ENCODE measurements around the gene TPO.
"Not testable (repeated sequence)": the region's sequence is repeated elsewhere in the genome, so short reads cannot be mapped to it uniquely, and the experiment has no call there.

Gene TPO

DNA sequence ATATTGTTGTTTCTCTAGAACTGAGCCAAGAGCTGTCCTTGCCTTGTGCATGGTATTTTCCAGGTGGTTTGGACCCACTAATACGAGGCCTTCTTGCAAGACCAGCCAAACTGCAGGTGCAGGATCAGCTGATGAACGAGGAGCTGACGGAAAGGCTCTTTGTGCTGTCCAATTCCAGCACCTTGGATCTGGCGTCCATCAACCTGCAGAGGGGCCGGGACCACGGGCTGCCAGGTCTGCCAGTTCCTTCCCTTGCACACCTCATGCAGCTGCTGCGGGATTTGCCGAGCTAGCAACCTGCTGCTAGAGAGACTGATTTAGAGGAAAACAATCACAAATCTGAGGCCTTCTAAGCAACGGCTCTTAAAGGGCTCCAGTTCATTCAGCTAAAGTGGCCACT lies 74.5 kb downstream of the TPO start:
- no peak for DNase-seq

DNA sequence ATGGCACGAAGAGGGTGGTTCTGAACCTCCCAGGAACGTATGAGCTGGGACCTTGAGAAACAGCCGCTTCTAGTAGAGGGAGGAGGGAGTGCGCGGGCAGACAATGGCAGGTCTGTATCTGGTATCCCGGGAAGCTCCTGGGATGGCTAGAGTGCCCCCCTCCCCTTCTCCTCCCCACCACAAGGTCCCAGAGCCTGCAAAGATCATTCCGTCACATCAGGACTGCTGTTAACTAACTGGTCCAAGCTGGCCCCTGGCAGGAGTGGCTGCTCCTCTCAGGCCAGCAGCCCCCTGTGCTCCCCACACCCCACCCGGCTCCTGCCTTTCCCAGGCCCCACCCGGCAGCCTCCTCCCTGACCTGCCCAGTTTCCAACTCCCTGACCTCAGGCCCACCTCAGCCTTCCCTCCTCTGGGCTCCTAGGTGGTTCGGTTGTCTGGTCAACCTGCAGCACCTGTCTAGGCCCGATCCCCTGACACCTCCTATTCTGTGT lies 75.0 kb downstream of the TPO start:
- no peak for DNase-seq

DNA sequence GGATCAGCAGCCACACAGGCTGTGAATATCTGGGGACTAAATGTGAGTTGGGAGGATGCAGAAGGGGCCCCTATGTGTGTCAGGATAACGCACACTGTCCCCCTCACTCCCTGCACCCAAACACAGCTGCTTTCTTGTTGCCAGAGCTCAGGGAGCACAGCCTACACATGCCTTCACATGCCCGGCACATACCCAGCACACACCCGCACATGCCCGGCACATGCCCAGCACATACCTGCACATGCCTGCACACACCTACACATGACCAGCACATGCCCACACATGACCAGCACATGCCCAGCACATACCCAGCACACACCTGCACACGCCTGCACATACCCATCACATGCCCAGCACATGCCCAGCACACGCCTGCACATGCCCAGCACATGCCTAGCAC lies 75.6 kb downstream of the TPO start:
- no peak for DNase-seq

DNA sequence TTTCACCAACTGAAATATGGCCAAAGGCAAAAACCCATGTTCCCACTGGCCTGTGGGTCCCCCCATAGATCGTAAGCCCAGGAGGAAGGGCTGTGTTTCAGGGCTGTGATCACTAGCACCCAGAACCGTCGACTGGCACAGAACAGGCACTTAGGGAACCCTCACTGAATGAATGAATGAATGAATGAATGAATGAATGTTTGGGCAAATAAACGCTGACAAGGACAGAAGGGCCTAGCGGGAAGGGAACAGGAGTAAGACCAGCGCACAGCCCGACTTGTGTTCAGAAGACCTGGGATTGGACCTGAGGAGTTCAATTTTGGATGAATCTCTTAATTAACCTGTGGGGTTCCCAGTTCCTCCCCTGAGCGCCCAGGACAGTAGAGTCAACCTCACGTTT lies 76.2 kb downstream of the TPO start:
- no peak for DNase-seq

DNA sequence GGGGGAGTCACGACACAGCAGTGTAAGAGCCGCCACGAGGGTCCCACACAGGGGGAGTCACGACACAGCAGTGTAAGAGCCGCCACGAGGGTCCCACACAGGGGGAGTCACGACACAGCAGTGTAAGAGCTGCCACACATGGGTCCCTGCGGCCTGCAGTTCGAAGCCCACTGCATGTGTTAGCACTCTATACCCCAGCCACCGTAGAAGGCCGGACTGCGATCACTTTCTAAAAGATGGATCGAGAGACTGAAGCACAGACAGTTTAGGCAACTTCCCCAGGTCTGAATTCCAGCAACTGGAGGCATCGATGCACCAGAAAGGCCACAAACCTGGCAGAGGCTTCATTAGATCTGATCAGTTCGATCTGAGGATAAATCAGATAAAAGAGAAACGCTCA lies 77.1 kb downstream of the TPO start:
- DNase-seq, result not testable (repeated sequence)

DNA sequence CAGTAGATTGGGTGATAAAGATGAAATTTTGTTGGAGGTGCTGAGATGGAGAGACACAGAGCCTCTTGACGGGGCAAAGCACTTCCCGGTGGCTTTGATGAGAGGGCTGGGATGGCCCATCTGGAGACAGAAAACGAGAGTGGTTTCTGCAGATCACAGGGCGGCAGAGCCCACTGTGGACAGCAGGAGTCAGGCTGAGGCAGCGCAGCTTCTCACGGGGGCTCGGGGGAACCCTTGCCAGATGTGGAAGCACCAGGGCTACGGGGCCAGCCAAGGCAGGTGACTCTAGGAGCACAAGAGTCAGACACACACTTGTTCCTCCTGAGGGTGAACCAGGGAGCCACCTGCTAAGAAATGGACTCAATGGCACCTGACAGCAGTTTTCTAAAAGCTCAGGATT lies 78.5 kb downstream of the TPO start:
- DNase-seq, result no peak

DNA sequence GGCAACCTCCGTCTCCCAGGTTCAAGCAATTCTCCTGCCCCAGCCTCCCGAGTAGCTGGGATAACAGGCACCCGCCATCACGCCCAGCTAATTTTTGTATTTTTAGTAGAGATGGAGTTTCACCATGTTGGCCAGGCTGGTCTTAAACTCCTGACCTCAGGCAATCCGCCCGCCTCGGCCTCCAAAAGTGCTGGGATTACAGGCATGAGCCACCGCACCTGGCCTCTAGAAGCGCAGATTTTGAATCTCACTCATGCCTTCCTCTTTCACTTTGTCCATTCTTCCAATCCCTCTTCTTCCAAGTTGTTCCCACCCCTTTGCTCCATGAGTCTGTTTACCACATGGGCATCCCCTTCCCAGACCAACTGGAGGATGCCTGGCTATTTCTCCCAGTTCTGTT lies 79.0 kb downstream of the TPO start:
- not testable (repeated sequence) for DNase-seq

DNA sequence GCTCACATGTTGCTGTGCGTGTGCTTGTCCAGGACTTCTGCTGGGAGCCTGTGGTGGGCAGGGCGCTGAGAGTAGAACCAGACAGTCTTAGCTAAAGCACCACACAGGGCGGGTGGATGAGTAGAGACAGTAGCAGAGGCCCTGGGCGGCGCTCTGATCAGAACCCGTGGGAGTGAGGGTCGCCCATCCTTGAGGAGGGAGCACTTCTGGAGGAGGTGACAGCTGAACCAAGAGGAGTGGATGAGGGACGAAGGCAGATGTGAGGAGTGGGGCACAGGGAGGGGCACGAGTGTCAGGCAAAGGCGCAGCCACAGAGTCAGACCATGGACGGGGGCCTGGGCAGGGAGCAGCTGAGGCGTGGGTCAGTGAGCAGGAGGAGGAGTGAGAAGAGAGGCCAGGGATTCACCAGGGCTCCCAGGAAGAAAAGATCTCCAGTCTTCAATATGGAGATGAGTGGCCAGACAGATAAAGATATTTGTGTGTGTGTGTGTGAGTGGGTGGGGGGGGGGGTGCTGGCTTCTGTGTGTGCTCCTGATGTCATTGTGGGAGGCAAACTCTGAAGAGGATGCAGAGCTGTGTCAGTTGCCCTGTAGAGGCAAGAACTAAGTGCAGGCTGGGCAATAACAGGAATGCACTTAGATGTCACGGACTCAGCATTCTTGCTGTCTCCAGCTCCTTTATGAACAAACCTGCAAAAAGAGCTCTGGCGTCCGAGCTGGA lies 79.6 kb downstream of the TPO start:
- peak; percentile 18 for DNase-seq

DNA sequence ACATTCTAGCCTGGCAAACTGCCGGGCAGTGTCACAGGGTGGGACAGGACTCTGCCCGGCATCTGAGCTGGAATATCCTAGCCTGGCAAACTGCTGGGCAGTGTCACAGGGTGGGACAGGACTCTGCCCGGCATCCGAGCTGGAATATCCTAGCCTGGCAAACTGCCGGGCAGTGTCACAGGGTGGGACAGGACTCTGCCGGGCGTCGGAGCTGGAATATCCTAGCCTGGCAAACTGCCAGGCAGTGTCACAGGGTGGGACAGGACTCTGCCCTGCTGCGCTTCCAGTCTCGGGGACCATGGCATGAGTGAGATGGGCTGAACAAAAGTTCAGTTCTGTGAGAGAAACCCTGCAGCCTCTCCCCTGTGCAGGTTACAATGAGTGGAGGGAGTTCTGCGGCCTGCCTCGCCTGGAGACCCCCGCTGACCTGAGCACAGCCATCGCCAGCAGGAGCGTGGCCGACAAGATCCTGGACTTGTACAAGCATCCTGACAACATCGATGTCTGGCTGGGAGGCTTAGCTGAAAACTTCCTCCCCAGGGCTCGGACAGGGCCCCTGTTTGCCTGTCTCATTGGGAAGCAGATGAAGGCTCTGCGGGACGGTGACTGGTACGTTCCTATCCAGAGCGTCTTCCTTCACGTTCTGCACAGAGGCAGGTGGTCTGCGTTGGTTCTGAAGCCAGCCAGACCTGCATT lies 80.3 kb downstream of the TPO start:
- no peak for DNase-seq

DNA sequence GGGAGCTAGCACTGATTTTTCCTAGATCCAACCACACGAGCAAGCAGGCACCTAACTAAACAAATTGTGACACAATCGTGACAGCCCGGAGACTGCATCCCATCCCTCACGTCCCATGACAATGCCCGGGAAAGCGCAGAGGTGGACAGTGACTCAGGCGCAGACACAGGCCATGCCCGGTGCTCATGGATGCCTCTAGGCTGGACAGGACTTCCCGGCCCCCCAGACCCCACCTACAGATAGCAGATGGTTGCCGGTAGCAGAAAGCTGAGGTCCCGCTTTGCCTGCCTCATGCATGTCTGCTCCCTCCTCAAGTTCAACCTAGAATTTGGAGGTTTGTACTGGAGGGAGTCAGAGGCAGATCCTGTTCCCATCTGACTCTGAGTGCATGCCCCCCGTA lies 81.0 kb downstream of the TPO start:
- DNase-seq, result no peak

DNA sequence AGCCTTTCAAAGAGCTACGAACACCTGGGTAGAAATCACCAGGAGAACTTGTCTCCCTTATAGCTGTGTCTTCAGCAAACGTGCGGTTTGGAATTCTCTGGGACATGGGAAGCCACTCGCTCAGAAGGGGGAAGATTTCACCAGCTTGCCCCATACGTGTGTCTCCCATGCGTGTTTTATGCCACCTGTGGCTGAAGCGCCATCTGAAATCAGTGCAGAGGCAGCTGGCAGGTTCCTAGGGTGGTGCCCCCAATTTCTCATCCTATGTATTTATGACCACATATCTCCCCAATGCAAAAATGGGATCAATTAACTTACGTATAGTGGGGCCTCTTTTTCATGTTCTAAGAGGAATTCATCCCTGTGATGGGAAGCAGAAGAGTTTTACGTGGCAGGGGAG lies 81.6 kb downstream of the TPO start:
- no peak for DNase-seq

DNA sequence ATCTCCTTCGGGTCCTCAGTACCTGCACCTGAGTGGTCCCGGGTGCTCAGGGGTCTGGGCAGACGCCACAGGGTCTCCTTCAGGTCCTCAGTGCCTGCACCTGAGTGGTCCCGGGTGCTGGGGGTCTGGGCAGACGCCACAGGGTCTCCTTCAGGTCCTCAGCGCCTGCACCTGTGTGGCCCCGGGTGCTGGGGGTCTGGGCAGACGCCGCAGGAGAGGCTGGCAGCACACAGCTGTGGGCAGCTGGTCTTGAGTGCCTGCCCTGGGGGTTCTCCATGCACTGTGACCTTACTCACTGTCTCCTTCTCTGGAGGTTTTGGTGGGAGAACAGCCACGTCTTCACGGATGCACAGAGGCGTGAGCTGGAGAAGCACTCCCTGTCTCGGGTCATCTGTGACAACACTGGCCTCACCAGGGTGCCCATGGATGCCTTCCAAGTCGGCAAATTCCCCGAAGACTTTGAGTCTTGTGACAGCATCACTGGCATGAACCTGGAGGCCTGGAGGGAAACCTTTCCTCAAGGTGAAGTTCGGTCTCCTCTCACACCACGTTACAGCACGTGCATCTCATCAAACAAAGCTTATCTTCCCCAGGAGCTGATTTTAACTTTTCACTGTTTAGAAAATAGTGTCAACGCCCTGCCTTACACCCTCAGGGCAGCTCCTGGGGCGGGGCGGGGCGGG lies 82.6 kb downstream of the TPO start:
- DNase-seq, result peak; percentile 28

DNA sequence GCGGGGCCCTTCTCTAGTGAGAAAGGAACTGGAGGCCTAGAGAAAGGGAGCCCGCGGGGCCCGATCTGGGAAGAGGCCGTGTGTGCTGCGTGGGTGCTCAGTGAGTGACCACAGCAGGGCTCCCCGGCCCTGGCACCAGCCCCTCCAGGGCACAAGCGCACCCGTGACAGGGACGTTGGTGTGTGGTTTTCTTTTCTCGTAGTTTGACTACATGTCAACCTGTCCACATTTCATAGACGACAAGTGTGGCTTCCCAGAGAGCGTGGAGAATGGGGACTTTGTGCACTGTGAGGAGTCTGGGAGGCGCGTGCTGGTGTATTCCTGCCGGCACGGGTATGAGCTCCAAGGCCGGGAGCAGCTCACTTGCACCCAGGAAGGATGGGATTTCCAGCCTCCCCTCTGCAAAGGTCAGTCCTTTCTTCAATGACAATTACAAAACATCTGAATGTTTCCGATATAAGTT lies 83.1 kb downstream of the TPO start:
- no peak for DNase-seq

DNA sequence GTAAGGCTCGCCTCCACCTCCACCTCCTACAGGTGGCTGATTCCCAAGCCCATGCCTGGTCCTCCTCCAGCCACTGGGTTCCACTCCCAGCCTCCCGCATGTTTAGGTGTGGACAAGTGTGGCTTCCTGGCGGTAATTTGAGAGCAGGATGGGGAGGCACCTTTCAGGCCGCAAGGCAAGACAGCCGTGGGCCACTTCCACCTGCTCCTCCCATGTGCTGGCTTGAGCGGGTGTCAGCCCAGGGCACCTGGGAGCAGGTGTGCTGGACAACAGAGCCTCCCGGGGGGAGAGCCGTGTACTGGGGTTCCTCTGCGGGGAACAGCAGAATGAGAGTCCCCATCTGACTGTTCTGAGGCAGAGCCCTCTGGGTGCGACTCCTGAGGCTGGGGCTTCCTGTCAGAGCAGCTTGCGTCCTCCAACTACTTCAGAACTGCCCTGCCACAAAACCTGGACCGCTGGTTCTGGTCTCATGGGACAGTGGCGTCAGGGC lies 83.9 kb downstream of the TPO start:
- DNase-seq, result no peak

DNA sequence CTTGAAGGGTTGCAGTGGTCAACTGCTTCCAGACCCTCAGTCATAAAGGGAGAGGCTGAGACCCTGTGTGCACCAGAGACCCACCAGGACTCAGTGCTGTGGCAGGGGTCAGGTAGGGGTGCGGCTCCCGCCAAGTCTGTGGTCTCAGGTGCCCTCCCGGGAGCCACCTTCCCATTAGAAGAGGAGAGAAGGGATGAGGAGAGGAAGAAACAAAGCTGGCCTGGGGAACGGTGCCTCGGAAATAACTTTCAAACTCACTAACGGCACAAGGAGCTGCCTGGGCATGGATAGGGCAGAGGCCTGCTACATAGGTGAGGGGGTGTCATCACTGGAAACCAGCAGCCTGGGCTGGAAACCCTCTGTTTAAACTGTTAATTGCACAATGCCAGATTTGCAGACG lies 84.9 kb downstream of the TPO start:
- DNase-seq, result no peak

DNA sequence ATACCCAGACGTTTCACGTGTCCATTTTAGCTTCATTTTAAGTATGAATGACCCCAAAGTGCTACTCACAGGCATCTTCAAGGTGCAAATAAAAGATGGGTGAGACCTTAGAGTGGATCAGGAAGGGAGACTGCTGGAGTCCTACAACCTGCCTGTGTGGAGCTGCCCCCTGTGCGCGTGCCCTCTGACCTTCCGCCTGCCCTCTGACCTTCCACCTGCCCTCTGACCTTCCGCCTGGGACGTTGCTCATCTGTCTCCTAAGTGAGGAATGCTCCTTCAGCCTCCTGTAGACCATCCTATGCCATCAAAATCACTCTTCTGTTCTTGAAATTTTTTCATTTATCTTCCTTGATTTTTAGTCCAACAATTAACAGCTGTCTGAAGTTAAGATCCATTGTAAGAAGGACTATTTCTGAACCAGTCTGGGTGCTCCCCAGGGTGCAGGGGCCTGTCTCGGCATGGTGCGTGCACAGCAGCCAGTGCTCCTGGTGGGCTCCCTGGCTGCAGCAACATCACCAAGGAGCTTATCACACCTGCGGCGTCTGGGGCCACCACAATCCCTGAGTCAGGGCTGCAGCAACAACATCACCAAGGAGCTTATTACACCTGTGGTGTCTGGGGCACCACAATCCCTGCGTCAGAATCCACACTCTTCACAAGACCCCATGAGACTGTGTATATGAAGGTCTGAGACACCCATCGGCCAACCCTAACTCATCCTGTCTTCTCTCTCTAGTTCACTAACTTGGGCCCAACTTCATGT lies 86.0 kb downstream of the TPO start:
- no peak for DNase-seq

DNA sequence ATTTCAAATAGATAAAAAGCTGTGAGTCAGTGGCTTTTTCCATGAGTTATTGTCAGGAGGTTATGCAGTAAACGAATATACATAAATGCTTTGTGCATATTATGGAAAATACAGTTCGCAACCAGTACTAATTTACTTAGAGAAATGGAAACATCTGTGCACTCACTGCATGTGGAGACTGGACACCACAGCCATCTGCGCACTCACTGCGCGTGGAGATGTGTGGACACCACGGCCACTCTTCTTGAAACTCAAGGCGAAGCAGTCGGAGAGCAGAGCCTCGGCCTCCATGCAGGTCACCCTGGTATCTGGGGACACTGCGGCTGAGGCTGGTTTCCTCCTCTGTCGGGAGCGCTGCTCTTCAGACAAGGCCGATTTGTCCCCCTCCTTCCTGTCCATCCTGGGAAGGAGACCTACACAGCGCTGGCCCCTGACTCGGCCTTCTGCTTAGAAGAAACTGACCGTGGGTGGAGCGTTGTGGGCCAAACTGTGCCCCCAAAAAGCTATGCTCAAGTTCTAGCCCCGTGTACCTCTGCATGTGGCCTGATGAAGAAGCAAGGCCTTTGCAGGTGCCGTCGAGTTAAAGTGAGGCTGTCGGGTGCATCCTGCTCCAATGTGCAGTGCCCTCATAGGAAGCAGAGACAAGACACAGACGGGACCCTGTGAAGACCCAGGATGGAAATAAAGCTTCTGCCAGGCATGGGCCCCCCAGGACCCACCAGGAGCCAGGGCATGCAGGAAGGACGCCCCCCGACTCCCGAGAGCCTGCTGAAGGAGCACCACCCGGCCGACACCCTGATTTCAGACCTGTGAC lies 88.0 kb downstream of the TPO start:
- DNase-seq, result no peak

DNA sequence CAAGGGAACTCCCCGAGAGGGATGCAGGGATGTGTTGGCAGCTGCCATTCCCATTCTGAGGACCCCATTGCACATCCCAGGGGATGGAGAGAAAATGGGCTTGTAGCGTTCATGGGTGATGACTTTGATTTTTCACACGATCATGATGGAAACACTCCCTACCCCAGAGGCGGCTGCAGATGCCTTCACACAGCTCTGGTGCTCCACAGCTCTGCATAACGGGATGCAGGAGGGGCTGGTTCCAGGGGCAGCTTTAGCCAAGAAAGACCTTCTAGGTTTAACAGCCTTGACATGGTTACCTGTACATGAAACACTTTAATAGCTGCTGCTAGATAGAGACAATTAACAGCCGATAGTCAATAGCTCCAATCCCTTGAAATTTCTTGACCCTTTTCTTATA lies 88.7 kb downstream of the TPO start:
- no peak for DNase-seq

DNA sequence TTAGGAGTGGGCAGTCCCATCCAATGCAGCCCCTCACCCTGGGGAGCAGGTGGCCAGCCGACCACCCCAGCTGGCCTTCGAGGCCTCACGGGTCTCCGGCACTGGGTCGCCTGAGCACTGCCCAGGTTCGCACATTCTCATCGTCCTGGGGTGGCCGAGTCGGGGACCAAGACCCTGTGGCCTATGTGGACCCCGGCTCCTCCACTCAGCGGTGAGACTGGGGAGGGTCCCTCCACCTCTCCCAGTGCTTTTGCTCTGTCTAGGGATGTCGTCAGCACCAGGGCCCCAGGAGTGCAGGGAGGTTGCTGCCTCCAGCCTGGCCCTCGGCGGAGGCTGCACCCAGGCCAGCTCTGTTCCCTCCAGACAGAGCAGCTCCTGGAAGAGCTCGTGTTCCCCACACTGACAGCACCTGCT lies 89.6 kb downstream of the TPO start:
- no peak for DNase-seq

DNA sequence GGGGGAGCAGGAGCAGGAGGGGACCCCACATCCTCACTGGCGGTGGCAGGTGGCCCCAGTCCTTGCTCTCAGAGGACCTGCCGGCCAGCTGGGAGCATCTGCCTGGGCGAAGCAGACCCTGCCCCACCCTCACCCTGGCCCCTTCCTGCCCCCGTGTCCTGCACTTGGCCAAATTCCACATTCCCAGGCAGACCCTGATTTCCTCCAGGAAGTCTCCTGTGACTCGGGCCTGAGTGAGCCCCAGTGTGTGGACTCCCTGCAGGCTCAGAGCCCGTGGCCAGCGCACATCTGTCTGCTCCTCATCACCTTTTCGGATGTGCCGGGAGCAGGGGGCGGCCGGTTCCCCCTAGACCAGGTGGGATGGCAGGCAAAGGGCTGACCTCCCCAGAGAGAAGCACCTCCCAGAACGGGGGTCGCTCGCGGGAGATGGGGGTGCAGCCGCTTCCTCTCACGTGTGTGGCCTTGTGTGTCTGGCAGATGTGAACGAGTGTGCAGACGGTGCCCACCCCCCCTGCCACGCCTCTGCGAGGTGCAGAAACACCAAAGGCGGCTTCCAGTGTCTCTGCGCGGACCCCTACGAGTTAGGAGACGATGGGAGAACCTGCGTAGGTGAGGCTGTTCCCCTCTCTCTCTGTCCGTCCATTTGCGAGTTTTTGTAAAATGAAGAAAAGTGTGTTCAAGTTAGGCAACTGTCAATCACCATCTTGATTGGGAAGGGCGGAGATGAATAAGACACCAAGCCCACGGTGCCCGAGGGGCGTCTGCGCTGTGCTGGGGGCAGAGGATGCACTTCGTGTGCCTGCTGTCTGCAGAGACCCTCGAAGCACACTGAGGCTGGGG lies 90.4 kb downstream of the TPO start:
- DNase-seq, result no peak

DNA sequence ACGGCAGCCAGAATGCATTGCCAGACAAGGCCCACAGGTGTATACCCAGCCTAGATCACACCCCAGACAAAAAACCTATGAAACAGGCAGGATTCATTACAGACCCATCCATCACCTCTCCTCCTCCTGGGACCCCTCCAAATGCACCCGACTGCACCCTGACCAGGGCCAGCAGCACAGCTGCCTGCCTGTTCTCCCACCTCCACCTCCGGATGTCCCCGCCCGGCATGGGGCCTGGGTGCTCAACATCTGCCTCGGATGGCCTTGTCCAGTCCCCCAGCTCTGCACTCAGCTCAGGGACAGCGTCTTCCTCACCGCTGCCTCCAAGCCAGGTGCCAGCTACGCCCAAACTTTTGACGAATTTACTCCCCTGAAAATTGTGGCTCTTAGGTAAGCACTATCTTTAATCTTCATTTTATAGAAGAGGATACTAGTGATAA lies 91.1 kb downstream of the TPO start:
- DNase-seq, result no peak

All from hematopoietic multipotent progenitor cell treated with erythropoietin and hydrocortisone succinate and interleukin-3 and kit ligand, for 6 days (in vitro differentiated cells).